Endothelial cell of umbilical vein (primary cell): ENCODE measurements around the gene CLBA1.

Experiments used
- CTCF ChIP-seq, 2 donors: IDR thresholded peaks; 1 replicate in 1 of 2; 2 replicates in 1 of 2; pipeline ENCODE4 v1.5.1; 2011; ENCODE audit warnings: low read length in 2 of 2, mild to moderate bottlenecking in 2 of 2, moderate library complexity in 2 of 2, control low read depth in 1 of 2, inconsistent platforms in 1 of 2, low read depth in 1 of 2; ENCODE audit not compliant: insufficient read depth in 1 of 2; ENCODE audit errors: extremely low read depth in 1 of 2
- EZH2 ChIP-seq: IDR thresholded peaks from 2 replicates; pipeline ENCODE4 v1.6.1; 2012; ENCODE audit warnings: borderline replicate concordance, low read depth, mild to moderate bottlenecking, moderate library complexity, low read length, inconsistent platforms; ENCODE audit not compliant: severe bottlenecking
- GATA2 ChIP-seq: IDR thresholded peaks from 2 replicates; pipeline ENCODE4 v1.7.0; 2011; ENCODE audit warnings: low read depth, mild to moderate bottlenecking, moderate library complexity, mixed read lengths, low read length; ENCODE audit not compliant: insufficient read length, insufficient read depth
- MAX ChIP-seq: IDR thresholded peaks from 2 replicates; pipeline ENCODE4 v1.6.1; 2011; ENCODE audit not compliant: insufficient read depth, insufficient read length
- POLR2A ChIP-seq: IDR thresholded peaks from 2 replicates; pipeline ENCODE4 v1.6.1; 2012; ENCODE audit warnings: low read depth, mild to moderate bottlenecking, control low read depth, low read length
- POLR2AphosphoS5 ChIP-seq: IDR thresholded peaks from 2 replicates; pipeline ENCODE4 v1.6.1; 2012; ENCODE audit warnings: low read depth, mild to moderate bottlenecking, control low read depth, low read length, moderate library complexity; ENCODE audit not compliant: insufficient read depth

GRCh38 chr14:105018414-105018813 is 32.8 kb downstream of the CLBA1 start:
- TF ChIP-seq MAX = no peak
- no peak for TF ChIP-seq EZH2
- no peak for TF ChIP-seq CTCF (IDR thresholded peaks at IDR 0.05; ENCODE audit: extremely low read depth in 1 of 2, insufficient read depth in 1 of 2, low read depth in 1 of 2, low read length in 2 of 2)
- no peak for TF ChIP-seq GATA2
- no peak for TF ChIP-seq POLR2AphosphoS5
- no peak for TF ChIP-seq POLR2A
